Neural cell (in vitro differentiated cells): Measurements from ENCODE around the gene ZNF516. TPM values are rescaled to one million over a fixed set of nuclear protein-coding genes. Genes with fewer than 3 reads are reported as not detected.

Experiments used
- H2AFZ ChIP-seq: fragments of 200-600, 300-800 bp; sonication (generic), shearing (Covaris generic); 2 replicates; pipeline ENCODE4 v1.6.0; 2014; ENCODE audit warnings: low read depth, mild to moderate bottlenecking, antibody characterized with exemption, low read length, moderate library complexity
- H3F3A ChIP-seq: fragments of 200-600 bp; shearing (Covaris generic); 2 replicates; pipeline ENCODE4 v1.6.1; 2016; ENCODE audit warnings: mild to moderate bottlenecking, moderate library complexity, mixed read lengths, antibody characterized with exemption, low read length; ENCODE audit not compliant: insufficient read depth, poor library complexity, severe bottlenecking
- H3K27ac ChIP-seq: fragments of 200-600, 300-800 bp; sonication (generic), shearing (Covaris generic); 2 replicates; pipeline ENCODE4 v1.5.1; 2014; ENCODE audit warnings: mild to moderate bottlenecking, low read length, moderate library complexity
- H3K27me3 ChIP-seq: fragments of 300-800, 200-600 bp; sonication (generic), shearing (Covaris generic); 2 replicates; pipeline ENCODE4 v1.6.0; 2014; ENCODE audit warnings: mild to moderate bottlenecking, low read depth, low read length, moderate library complexity; ENCODE audit not compliant: insufficient read depth
- H3K36me3 ChIP-seq: fragments of 300-800, 200-600 bp; sonication (generic), shearing (Covaris generic); 2 replicates; pipeline ENCODE4 v1.5.1; 2014; ENCODE audit warnings: mild to moderate bottlenecking, antibody characterized with exemption, low read length, moderate library complexity; ENCODE audit not compliant: insufficient read depth
- H3K4me2 ChIP-seq: fragments of 300-800, 200-600 bp; sonication (generic), shearing (Covaris generic); 2 replicates; pipeline ENCODE4 v1.6.0; 2014; ENCODE audit warnings: mild to moderate bottlenecking, low read length
- H3K4me3 ChIP-seq: fragments of 300-800, 200-600 bp; sonication (generic), shearing (Covaris generic); 2 replicates; pipeline ENCODE4 v1.5.1; 2014; ENCODE audit warnings: mild to moderate bottlenecking, low read length, moderate library complexity
- H3K79me2 ChIP-seq: fragments of 200-600 bp; shearing (Covaris generic); replicated peaks from 2 replicates; pipeline ENCODE4 v1.6.0; 2014; ENCODE audit warnings: mild to moderate bottlenecking, low read length, moderate library complexity; ENCODE audit not compliant: insufficient read depth
- H3K9ac ChIP-seq: fragments of 300-800, 200-600 bp; sonication (generic), shearing (Covaris generic); 2 replicates; pipeline ENCODE4 v1.6.1; 2016; ENCODE audit warnings: mild to moderate bottlenecking, low read length, mixed read lengths
- H3K9me2 ChIP-seq: fragments of 200-600 bp; shearing (Covaris generic); 2 replicates; pipeline ENCODE4 v1.6.1; 2016; ENCODE audit warnings: mild to moderate bottlenecking, low read length, mixed read lengths; ENCODE audit not compliant: insufficient read depth
- H3K9me3 ChIP-seq: fragments of 200-600, 300-800 bp; sonication (generic), shearing (Covaris generic); 2 replicates; pipeline ENCODE4 v1.6.1; 2016; ENCODE audit warnings: mild to moderate bottlenecking, mixed run types, low read length, moderate library complexity, mixed read lengths
- H4K20me1 ChIP-seq: fragments of 200-600 bp; shearing (Covaris generic); 2 replicates; pipeline ENCODE4 v1.6.1; 2016; ENCODE audit warnings: mild to moderate bottlenecking, mixed run types; ENCODE audit not compliant: insufficient read depth
- EP300 ChIP-seq: fragments of 450-650 bp; conservative IDR thresholded peaks from 2 replicates; pipeline ENCODE4 v1.6.1; 2014; ENCODE audit warnings: antibody characterized with exemption, mild to moderate bottlenecking, moderate library complexity; ENCODE audit not compliant: poor library complexity, severe bottlenecking
- EZH2 ChIP-seq: fragments of 200-600, 300-800 bp; shearing (Covaris generic), sonication (generic); IDR thresholded peaks from 2 replicates; pipeline ENCODE4 v1.6.1; 2014; ENCODE audit warnings: antibody characterized with exemption, low read length, borderline replicate concordance, mild to moderate bottlenecking; ENCODE audit not compliant: insufficient read depth, poor library complexity, severe bottlenecking
- MXI1 ChIP-seq: fragments of 450-650 bp; conservative IDR thresholded peaks from 2 replicates; pipeline ENCODE4 v1.6.1; 2014; ENCODE audit warnings: antibody characterized with exemption, mild to moderate bottlenecking; ENCODE audit not compliant: poor library complexity, severe bottlenecking
- POLR2AphosphoS5 ChIP-seq: IDR thresholded peaks from 2 replicates; pipeline ENCODE4 v1.6.1; 2012
- RAD21 ChIP-seq: fragments of 450-650 bp; conservative IDR thresholded peaks from 2 replicates; pipeline ENCODE4 v1.6.1; 2014; ENCODE audit warnings: antibody characterized with exemption, mild to moderate bottlenecking, moderate library complexity
- SMC3 ChIP-seq: fragments of 450-650 bp; conservative IDR thresholded peaks from 2 replicates; pipeline ENCODE4 v1.6.1; 2014; ENCODE audit warnings: antibody characterized with exemption, mild to moderate bottlenecking, moderate library complexity; ENCODE audit not compliant: poor library complexity
- TAF1 ChIP-seq: IDR thresholded peaks from 2 replicates; pipeline ENCODE4 v1.6.1; 2012; ENCODE audit warnings: low read depth
- polyA plus RNA-seq: library from polyadenylated mRNA; depleted of rRNA; stranded (reverse); fragments of >200 nt; gene quantifications from 2 replicates; pipeline ENCODE4 v1.2.3, GENCODE V29; 2014
- TF ChIP-seq, protein P1 (sequence below): IDR thresholded peaks from 2 replicates; pipeline ENCODE4 v1.6.1; 2012; ENCODE audit warnings: borderline replicate concordance
- TF ChIP-seq, protein P2 (sequence below): fragments of 450-650 bp; IDR thresholded peaks from 2 replicates; pipeline ENCODE4 v1.5.1; 2014; ENCODE audit warnings: antibody characterized with exemption, mild to moderate bottlenecking, moderate library complexity; ENCODE audit not compliant: poor library complexity, severe bottlenecking

The ZNF516 gene
- polyA plus RNA-seq, 1 donor from 2014 or later, result 11.5 TPM

DNA sequence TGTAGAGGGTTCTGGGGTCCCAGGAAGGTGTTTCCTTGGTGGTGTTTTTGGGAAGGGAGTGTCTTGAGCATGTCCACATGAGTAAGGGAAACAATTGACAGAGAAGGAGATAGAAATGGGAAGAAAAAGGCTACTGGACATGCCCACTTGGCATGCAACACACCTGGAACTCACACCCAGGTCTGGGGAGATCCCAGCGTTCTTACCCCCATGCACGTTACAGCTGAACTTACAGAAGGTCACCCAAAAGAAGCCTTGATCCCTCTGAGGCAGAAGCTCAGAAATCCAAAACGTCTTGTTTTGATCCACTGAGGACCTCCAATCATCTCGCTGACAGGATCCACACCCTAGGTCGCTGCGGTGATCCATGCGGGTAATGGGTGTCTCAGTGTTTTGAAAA lies 142.0 kb downstream of the ZNF516 start:
- Histone ChIP-seq H3K9me2 (no peaks in the 10 kb centered on the region), H3K9ac (no peak overlapping the region), H3K79me2 (no peaks in the 10 kb centered on the region), H3K4me2 (no peak overlapping the region), H2AFZ (no peak overlapping the region), H3F3A (no peaks in the 10 kb centered on the region), H3K27ac (no peak overlapping the region), H3K9me3 (peaks cover 3% of the 10 kb centered on the region), H3K4me3 (no peak overlapping the region), H3K27me3 (no peaks in the 10 kb centered on the region), H3K36me3 (no peaks in the 10 kb centered on the region), H4K20me1 (no peaks in the 10 kb centered on the region)
- TF ChIP-seq EZH2 (no peak), SMC3 (no peak), MXI1 (no peak), TAF1 (no peak), RAD21 (no peak), POLR2AphosphoS5 (no peak), EP300 (no peak)
- TF ChIP-seq, protein P1, sequence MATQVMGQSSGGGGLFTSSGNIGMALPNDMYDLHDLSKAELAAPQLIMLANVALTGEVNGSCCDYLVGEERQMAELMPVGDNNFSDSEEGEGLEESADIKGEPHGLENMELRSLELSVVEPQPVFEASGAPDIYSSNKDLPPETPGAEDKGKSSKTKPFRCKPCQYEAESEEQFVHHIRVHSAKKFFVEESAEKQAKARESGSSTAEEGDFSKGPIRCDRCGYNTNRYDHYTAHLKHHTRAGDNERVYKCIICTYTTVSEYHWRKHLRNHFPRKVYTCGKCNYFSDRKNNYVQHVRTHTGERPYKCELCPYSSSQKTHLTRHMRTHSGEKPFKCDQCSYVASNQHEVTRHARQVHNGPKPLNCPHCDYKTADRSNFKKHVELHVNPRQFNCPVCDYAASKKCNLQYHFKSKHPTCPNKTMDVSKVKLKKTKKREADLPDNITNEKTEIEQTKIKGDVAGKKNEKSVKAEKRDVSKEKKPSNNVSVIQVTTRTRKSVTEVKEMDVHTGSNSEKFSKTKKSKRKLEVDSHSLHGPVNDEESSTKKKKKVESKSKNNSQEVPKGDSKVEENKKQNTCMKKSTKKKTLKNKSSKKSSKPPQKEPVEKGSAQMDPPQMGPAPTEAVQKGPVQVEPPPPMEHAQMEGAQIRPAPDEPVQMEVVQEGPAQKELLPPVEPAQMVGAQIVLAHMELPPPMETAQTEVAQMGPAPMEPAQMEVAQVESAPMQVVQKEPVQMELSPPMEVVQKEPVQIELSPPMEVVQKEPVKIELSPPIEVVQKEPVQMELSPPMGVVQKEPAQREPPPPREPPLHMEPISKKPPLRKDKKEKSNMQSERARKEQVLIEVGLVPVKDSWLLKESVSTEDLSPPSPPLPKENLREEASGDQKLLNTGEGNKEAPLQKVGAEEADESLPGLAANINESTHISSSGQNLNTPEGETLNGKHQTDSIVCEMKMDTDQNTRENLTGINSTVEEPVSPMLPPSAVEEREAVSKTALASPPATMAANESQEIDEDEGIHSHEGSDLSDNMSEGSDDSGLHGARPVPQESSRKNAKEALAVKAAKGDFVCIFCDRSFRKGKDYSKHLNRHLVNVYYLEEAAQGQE, result no peak
- TF ChIP-seq, protein P2, sequence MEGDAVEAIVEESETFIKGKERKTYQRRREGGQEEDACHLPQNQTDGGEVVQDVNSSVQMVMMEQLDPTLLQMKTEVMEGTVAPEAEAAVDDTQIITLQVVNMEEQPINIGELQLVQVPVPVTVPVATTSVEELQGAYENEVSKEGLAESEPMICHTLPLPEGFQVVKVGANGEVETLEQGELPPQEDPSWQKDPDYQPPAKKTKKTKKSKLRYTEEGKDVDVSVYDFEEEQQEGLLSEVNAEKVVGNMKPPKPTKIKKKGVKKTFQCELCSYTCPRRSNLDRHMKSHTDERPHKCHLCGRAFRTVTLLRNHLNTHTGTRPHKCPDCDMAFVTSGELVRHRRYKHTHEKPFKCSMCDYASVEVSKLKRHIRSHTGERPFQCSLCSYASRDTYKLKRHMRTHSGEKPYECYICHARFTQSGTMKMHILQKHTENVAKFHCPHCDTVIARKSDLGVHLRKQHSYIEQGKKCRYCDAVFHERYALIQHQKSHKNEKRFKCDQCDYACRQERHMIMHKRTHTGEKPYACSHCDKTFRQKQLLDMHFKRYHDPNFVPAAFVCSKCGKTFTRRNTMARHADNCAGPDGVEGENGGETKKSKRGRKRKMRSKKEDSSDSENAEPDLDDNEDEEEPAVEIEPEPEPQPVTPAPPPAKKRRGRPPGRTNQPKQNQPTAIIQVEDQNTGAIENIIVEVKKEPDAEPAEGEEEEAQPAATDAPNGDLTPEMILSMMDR, result no peak

DNA sequence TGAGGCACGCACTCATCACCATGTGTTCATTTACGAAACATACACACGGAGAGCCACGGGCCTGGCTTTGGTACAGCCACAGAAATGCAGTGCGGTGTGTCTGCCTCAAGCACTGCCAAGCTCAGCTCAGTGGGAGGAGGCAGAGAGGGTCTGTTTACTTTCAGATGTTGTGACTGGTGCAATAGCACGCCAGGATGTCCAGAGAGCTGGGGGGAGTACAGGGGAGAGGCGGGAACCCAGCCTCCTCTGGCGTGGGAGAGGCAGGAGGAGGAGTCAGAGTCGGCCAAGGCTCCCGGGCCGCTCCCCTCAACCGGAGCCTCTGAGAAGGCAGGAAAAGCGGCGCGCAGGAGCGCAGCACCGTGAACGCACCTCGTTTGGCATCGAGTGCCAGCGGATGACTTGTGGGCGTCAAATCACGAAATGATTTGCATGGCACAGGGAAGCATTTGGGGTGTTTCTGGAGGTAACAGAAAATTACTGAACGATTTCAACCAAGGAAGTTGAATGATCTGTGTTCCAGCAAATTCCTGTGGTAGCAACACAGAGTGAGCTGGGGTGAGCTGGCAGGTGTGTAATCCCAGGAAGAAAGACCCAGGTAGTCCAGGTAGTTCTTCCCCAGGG lies 143.0 kb downstream of the ZNF516 start:
- Histone ChIP-seq H3K27me3 (no peaks in the 10 kb centered on the region), H3K79me2 (no peaks in the 10 kb centered on the region), H3K4me2 (no peak overlapping the region), H3K9ac (no peak overlapping the region), H3K27ac (no peak overlapping the region), H4K20me1 (no peaks in the 10 kb centered on the region), H3F3A (no peaks in the 10 kb centered on the region), H3K9me3 (peaks cover 3% of the 10 kb centered on the region), H3K36me3 (no peaks in the 10 kb centered on the region), H3K4me3 (no peak overlapping the region), H3K9me2 (no peaks in the 10 kb centered on the region), H2AFZ (no peak overlapping the region)
- no peak for TF ChIP-seq TAF1
- TF ChIP-seq, protein P1, result no peak
- no peak for TF ChIP-seq POLR2AphosphoS5
- TF ChIP-seq, protein P2, result no peak
- TF ChIP-seq MXI1, result no peak
- TF ChIP-seq SMC3, result no peak
- TF ChIP-seq RAD21, result no peak
- TF ChIP-seq EP300, result no peak
